Measurements from ENCODE around the gene SCNN1A.

SCNN1A gene

DNA sequence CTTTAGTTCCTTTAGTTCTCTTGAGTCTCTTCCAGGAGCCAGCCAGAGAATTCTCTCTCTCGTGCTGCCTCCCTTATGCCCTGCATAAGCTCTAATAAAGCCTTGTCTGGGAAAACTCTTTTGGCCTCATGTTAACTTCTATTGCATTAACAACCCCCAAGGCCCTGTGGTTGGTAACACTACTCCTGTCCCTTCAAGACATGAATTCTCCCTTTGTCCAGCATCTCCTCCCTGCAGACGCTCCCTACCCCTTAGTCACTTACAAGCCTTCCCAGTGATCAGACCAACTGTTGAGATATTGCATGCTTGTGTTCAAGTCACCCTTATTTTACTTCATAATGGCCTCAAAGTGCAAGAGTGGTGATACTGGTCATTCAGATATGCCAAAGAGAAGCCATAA is 20.7 kb upstream of the SCNN1A start:
- peaks cover 19% of the 10 kb centered on the region for H3K4me1 ChIP-seq (ENCODE audit: control insufficient read depth, insufficient read depth, low read length)
- peaks cover 3% of the 10 kb centered on the region for H3K36me3 ChIP-seq (ENCODE audit: control insufficient read depth, insufficient read depth, low read length)
- no peaks in the 10 kb centered on the region for H3K9me3 ChIP-seq (ENCODE audit: control insufficient read depth, low read length)
- no peaks in the 10 kb centered on the region for H3K27me3 ChIP-seq (ENCODE audit: control insufficient read depth, insufficient read depth, low read length)
- no peak overlapping the region for H3K9ac ChIP-seq (ENCODE audit: low read length)
- no peak overlapping the region for H3K4me3 ChIP-seq (ENCODE audit: low read length)

DNA sequence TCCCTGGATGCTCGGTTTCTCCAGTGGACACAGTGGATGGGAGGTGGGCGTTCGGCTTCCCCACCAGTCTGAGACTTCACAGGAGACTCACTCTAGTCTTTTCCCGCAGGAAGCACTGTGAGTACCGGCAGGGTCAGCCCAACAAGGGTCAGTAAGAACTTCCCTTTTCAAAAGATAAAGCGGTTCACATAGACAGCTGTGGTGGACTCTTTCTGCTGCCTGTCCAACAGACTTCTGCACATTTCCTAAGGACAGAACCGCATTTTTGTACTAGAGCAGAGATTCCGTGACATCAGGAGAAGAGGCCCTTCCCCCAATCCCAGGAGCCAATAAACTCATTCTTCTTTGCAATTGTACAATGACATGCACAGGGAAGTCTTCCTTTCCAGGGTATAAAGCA is 19.0 kb upstream of the SCNN1A start:
- H3K9me3 ChIP-seq (ENCODE audit: control insufficient read depth, low read length), result no peaks in the 10 kb centered on the region
- H3K4me1 ChIP-seq (ENCODE audit: control insufficient read depth, insufficient read depth, low read length), result peaks cover 23% of the 10 kb centered on the region
- no peak overlapping the region for H3K4me3 ChIP-seq (ENCODE audit: low read length)
- H3K9ac ChIP-seq (ENCODE audit: low read length), result no peak overlapping the region
- no peaks in the 10 kb centered on the region for H3K27me3 ChIP-seq (ENCODE audit: control insufficient read depth, insufficient read depth, low read length)
- H3K36me3 ChIP-seq (ENCODE audit: control insufficient read depth, insufficient read depth, low read length), result peaks cover 12% of the 10 kb centered on the region

DNA sequence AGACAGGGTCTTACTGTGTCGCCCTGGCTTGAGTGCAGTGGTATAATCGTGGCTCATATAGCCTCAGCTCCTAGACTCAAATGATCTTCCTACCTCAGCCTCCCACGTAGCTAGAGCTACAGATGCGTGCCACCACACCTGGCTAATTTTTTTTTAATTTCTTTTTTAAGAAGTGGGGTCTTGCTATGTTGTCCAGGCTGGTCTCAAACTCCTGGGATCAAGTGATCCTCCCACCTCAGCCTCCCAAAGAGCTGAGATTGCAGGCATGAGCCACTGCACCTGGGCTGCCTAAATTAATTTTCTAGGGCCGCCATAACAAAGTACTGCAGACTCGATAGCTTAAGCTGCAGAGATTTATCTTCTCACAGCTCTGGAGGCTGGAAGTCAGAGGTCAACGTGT is 17.7 kb upstream of the SCNN1A start:
- H3K4me3 ChIP-seq (ENCODE audit: low read length), result no peak overlapping the region
- H3K4me1 ChIP-seq (ENCODE audit: control insufficient read depth, insufficient read depth, low read length), result peaks cover 23% of the 10 kb centered on the region
- H3K9me3 ChIP-seq (ENCODE audit: control insufficient read depth, low read length), result no peaks in the 10 kb centered on the region
- H3K27me3 ChIP-seq (ENCODE audit: control insufficient read depth, insufficient read depth, low read length), result no peaks in the 10 kb centered on the region
- no peak overlapping the region for H3K9ac ChIP-seq (ENCODE audit: low read length)
- peaks cover 12% of the 10 kb centered on the region for H3K36me3 ChIP-seq (ENCODE audit: control insufficient read depth, insufficient read depth, low read length)

DNA sequence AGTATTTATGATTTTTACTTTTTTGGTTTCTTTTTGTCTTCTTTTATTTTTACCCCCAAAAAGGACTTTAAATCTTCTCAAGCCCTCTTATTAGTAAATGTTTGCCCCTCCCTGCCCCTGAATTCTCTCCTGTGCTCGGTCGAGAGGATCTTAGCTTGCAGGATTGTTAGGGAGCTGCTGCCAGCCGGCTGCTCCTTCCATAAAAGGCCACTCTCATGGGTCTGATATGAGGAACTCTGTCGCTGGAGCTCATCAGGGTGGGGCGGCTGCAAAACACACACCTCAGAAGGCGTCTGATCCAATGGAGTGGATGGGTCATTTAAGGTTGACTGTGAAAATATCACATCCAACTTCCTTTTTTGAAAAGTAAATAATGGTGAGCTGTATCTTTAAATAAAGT is 17.1 kb upstream of the SCNN1A start:
- Histone ChIP-seq H3K9me3 (ENCODE audit: control insufficient read depth, low read length) (no peaks in the 10 kb centered on the region), H3K27me3 (ENCODE audit: control insufficient read depth, insufficient read depth, low read length) (no peaks in the 10 kb centered on the region), H3K9ac (ENCODE audit: low read length) (peak overlapping the region; percentile 19), H3K4me3 (ENCODE audit: low read length) (no peak overlapping the region), H3K4me1 (ENCODE audit: control insufficient read depth, insufficient read depth, low read length) (peaks cover 23% of the 10 kb centered on the region), H3K36me3 (ENCODE audit: control insufficient read depth, insufficient read depth, low read length) (peaks cover 12% of the 10 kb centered on the region)

DNA sequence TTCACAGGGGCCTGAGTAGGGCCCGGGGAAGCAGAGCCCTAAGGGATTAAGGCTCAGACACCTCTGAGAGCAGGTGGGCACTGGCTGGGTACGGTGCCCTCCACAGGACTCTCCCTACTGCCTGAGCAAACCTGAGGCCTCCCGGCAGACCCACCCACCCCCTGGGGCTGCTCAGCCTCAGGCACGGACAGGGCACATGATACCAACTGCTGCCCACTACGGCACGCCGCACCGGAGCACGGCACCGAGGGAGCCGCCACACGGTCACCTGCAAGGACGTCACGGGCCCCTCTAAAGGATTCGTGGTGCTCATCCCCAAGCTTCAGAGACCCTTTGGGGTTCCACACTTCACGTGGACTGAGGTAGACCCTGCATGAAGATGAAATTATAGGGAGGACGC is 15.7 kb upstream of the SCNN1A start:
- peaks cover 33% of the 10 kb centered on the region for H3K4me1 ChIP-seq (ENCODE audit: control insufficient read depth, insufficient read depth, low read length)
- no peak overlapping the region for H3K9ac ChIP-seq (ENCODE audit: low read length)
- H3K36me3 ChIP-seq (ENCODE audit: control insufficient read depth, insufficient read depth, low read length), result peaks cover 12% of the 10 kb centered on the region

DNA sequence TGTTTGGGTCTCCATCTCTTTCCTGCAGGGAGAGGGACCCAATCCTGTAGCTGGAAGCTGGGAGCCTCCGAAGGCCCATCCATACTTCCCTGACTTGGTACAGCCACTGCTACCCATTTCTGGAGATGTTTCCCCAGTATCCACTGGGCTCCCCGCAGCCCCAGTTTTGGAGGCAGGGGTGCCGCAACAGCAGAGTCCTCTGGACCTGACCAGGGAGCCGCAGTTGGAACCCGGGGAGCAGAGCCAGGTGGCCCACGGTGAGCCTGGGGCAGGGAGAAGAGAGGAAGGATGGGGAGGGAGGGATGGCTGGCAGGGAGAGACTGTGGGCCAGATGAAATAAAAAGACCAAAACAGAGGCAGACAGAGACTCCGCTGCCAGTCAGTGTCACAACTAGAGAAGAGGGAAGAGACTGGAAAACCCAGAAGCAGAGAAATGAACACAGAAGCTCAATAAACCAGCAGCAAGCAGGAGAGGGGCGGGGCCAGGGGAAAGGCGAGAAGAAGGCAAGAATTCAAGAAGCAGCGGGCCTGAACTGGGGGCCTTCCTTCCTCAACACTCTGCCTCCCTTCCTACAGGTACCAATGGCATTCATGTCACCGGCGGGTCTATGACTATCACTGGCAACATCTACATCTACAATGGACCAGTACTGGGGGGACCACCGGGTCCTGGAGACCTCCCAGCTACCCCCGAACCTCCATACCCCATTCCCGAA is 14.9 kb upstream of the SCNN1A start:
- no peaks in the 10 kb centered on the region for H3K9me3 ChIP-seq (ENCODE audit: control insufficient read depth, low read length)
- no peak overlapping the region for H3K4me3 ChIP-seq (ENCODE audit: low read length)
- peaks cover 40% of the 10 kb centered on the region for H3K4me1 ChIP-seq (ENCODE audit: control insufficient read depth, insufficient read depth, low read length)
- H3K9ac ChIP-seq (ENCODE audit: low read length), result no peak overlapping the region
- no peaks in the 10 kb centered on the region for H3K27me3 ChIP-seq (ENCODE audit: control insufficient read depth, insufficient read depth, low read length)
- peaks cover 12% of the 10 kb centered on the region for H3K36me3 ChIP-seq (ENCODE audit: control insufficient read depth, insufficient read depth, low read length)

More for the DNA sequence above, 15.7 kb upstream of the SCNN1A start:
- Histone ChIP-seq H3K4me3 (ENCODE audit: low read length) (no peak overlapping the region), H3K27me3 (ENCODE audit: control insufficient read depth, insufficient read depth, low read length) (no peaks in the 10 kb centered on the region), H3K9me3 (ENCODE audit: control insufficient read depth, low read length) (no peaks in the 10 kb centered on the region)

DNA sequence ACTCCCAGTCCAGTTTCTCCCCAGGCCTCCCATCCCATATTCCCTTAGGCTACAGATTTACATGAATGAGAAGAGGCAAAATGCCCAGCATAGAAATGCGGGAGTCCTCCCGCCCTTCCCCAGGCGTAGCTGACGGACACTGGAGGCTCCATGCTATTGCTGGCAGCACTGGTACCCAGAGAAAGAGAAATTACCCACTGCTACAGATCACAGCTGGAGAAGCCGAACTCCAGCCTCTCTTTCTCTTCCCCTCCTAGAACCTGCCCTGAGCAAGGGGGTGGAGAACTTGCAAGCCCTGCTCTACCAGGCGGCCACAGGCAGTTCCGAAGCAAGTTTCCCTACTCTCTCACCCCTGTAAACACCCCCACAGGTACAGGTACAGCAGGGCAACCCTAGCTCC is 12.2 kb upstream of the SCNN1A start:
- Histone ChIP-seq H3K36me3 (ENCODE audit: control insufficient read depth, insufficient read depth, low read length) (peaks cover 12% of the 10 kb centered on the region), H3K9ac (ENCODE audit: low read length) (no peak overlapping the region), H3K27me3 (ENCODE audit: control insufficient read depth, insufficient read depth, low read length) (no peaks in the 10 kb centered on the region), H3K4me3 (ENCODE audit: low read length) (no peak overlapping the region), H3K9me3 (ENCODE audit: control insufficient read depth, low read length) (no peaks in the 10 kb centered on the region), H3K4me1 (ENCODE audit: control insufficient read depth, insufficient read depth, low read length) (peaks cover 49% of the 10 kb centered on the region)

DNA sequence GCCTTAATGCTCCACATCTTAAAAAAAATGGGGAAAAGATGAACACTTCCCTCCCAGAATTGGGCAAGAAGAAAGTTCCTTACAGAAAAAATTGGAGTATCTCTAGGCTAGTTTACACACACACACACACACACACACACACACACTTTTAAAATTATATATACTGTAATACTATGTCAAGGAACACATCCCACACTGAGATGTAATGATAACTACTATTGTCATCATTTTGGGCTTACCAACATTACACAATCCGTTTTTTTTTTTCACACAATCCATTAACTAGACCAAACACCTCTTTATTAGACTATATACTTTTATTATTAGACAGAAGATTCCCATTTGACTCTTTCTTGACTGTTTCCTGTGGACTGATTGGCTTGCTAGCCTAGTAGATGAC is 11.1 kb upstream of the SCNN1A start:
- Histone ChIP-seq H3K9ac (ENCODE audit: low read length) (no peak overlapping the region), H3K36me3 (ENCODE audit: control insufficient read depth, insufficient read depth, low read length) (peaks cover 12% of the 10 kb centered on the region), H3K4me3 (ENCODE audit: low read length) (no peak overlapping the region), H3K27me3 (ENCODE audit: control insufficient read depth, insufficient read depth, low read length) (no peaks in the 10 kb centered on the region), H3K9me3 (ENCODE audit: control insufficient read depth, low read length) (no peaks in the 10 kb centered on the region), H3K4me1 (ENCODE audit: control insufficient read depth, insufficient read depth, low read length) (peaks cover 42% of the 10 kb centered on the region)

DNA sequence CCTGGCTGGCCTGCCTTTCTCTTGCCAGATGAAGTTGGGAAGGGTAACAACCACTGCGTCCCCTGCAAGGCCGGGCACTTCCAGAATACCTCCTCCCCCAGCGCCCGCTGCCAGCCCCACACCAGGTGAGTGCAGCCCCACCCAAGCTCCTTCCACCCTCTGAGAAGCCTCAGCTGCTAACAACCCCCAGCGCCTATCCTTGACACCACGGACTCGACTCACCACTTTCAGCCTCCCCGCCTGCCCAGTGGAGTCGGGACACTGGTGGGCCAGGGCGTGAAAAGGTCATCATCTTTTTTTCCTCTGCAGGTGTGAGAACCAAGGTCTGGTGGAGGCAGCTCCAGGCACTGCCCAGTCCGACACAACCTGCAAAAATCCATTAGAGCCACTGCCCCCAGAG is 10.7 kb upstream of the SCNN1A start:
- peaks cover 9% of the 10 kb centered on the region for H3K36me3 ChIP-seq (ENCODE audit: control insufficient read depth, insufficient read depth, low read length)
- H3K4me1 ChIP-seq (ENCODE audit: control insufficient read depth, insufficient read depth, low read length), result peaks cover 42% of the 10 kb centered on the region
- H3K9ac ChIP-seq (ENCODE audit: low read length), result no peak overlapping the region
- H3K9me3 ChIP-seq (ENCODE audit: control insufficient read depth, low read length), result no peaks in the 10 kb centered on the region
- no peak overlapping the region for H3K4me3 ChIP-seq (ENCODE audit: low read length)
- H3K27me3 ChIP-seq (ENCODE audit: control insufficient read depth, insufficient read depth, low read length), result no peaks in the 10 kb centered on the region

DNA sequence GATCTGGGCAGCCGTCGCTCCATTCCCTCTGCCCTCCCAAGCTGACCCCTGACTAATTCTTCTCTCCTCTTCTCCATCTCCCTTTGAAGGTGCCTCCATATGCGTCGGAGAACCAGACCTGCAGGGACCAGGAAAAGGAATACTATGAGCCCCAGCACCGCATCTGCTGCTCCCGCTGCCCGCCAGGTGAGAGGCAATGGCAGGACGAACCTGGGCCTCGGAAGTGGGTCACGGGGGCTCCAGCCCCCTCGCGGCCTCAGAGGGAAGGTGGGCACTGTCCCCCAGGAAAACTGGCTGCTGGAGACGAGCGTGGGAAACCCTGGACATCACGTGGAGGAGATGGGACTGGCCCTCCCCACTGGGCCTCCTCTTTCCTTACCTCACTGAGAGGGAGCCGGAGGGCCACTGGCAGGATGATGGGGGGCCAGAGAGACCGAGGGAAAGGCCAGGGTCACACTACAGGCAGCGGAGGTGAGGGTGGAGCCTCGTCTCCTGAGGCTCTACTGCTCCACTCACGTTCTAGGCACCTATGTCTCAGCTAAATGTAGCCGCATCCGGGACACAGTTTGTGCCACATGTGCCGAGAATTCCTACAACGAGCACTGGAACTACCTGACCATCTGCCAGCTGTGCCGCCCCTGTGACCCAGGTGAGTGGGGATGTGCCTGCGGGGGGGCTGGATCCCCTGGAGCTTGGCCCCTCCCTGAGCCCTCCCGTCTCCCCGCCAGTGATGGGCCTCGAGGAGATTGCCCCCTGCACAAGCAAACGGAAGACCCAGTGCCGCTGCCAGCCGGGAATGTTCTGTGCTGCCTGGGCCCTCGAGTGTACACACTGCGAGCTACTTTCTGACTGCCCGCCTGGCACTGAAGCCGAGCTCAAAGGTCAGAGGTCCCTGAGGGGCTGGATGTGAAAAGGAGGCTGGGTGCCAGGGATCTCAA is 9.4 kb upstream of the SCNN1A start:
- peak overlapping the region; percentile 68 for H3K4me3 ChIP-seq (ENCODE audit: low read length)
- H3K27me3 ChIP-seq (ENCODE audit: control insufficient read depth, insufficient read depth, low read length), result no peaks in the 10 kb centered on the region
- peaks cover 38% of the 10 kb centered on the region for H3K4me1 ChIP-seq (ENCODE audit: control insufficient read depth, insufficient read depth, low read length)
- no peaks in the 10 kb centered on the region for H3K36me3 ChIP-seq (ENCODE audit: control insufficient read depth, insufficient read depth, low read length)
- peak overlapping the region; percentile 98 for H3K9ac ChIP-seq (ENCODE audit: low read length)
- no peaks in the 10 kb centered on the region for H3K9me3 ChIP-seq (ENCODE audit: control insufficient read depth, low read length)

DNA sequence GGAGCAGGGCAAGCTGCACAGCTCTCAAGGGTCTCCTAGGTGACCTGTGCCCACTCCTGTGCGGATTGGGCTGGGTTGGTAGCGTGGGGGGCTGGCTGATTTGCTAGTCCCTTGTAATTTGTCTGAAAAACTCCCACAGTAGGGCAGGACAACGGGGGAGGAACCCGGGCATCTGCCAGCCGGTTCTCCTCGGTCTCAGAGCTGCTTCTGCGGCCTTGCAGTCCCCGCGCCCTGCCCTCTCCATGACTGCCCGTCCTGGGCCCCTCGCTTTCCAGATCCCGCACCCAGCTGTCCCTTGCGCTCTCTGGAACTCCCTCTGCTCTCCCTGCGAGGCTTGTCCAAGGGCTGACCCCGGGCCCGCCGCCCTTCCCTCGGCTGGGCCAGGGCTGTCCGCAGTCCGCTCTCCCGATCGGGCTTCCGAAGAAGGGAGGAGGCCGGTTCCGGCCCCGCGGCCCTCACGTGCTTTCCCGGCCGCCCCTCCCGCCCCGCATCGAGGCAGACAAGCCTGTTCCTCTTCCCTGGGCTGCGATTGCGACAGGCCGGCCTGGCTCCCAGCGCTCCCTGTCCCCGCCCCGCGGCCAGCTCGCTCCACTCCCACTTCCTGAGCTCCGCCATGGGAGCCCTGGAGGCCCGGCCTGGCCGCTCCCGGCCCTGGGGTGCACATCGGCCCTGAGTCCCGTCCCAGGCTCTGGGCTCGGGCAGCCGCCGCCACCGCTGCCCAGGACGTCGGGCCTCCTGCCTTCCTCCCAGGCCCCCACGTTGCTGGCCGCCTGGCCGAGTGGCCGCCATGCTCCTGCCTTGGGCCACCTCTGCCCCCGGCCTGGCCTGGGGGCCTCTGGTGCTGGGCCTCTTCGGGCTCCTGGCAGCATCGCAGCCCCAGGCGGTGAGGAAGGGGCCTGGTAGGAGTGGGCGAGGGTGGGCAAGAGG is 8.5 kb upstream of the SCNN1A start, which contains the start of gene LTBR:
TSS of gene LTBR (plus strand) at position 591 of the 927 bp plus-strand sequence. CDS start at position 788, 197 bp downstream.
- H3K4me3 ChIP-seq (ENCODE audit: low read length), result peak within 1 kb of the TSS; percentile 68
- peaks cover 39% of the 10 kb centered on the region for H3K4me1 ChIP-seq (ENCODE audit: control insufficient read depth, insufficient read depth, low read length)
- H3K36me3 ChIP-seq (ENCODE audit: control insufficient read depth, insufficient read depth, low read length), result no peaks in the 10 kb centered on the region
- H3K27me3 ChIP-seq (ENCODE audit: control insufficient read depth, insufficient read depth, low read length), result no peaks in the 10 kb centered on the region
- H3K9me3 ChIP-seq (ENCODE audit: control insufficient read depth, low read length), result no peaks in the 10 kb centered on the region
- H3K9ac ChIP-seq (ENCODE audit: low read length), result peak within 1 kb of the TSS; percentile 98

Measured in mucosa of stomach (tissue), 1 donor.